NT2/D1 (cell line): ENCODE measurements around the gene BIN1.

ENCODE experiments used
- DNase-seq: peaks from one replicate; pipeline ENCODE4 v3.0.0-alpha.2; 2011; ENCODE audit warnings: low read depth, low spot score
- H3K27me3 ChIP-seq: 2 replicates; pipeline ENCODE4 v1.6.0; 2011; ENCODE audit warnings: mild to moderate bottlenecking; ENCODE audit not compliant: insufficient read length, insufficient read depth
- H3K36me3 ChIP-seq: 2 replicates; pipeline ENCODE4 v1.6.1; 2011; ENCODE audit warnings: mild to moderate bottlenecking, low read length, mixed read lengths; ENCODE audit not compliant: insufficient read depth, insufficient read length
- H3K4me1 ChIP-seq: 2 replicates; pipeline ENCODE4 v1.5.1; 2011; ENCODE audit not compliant: insufficient read depth, insufficient read length
- H3K4me3 ChIP-seq: 2 replicates; pipeline ENCODE4 v1.5.1; 2011; ENCODE audit warnings: low read depth; ENCODE audit not compliant: insufficient read length
- H3K9ac ChIP-seq: 2 replicates; pipeline ENCODE4 v1.6.0; 2011; ENCODE audit warnings: low read depth; ENCODE audit not compliant: insufficient read length
- H3K9me3 ChIP-seq: 2 replicates; pipeline ENCODE4 v1.5.1; 2011; ENCODE audit warnings: mild to moderate bottlenecking, low read length; ENCODE audit not compliant: insufficient read depth
- SUZ12 ChIP-seq: IDR thresholded peaks from 2 replicates; pipeline ENCODE4 v1.6.1; 2011; ENCODE audit not compliant: insufficient read length, insufficient read depth; ENCODE audit errors: extremely low read depth
- YY1 ChIP-seq: IDR thresholded peaks from 2 replicates; pipeline ENCODE4 v1.6.1; 2011; ENCODE audit not compliant: insufficient read length, insufficient read depth
- ZNF274 ChIP-seq: IDR thresholded peaks from 2 replicates; pipeline ENCODE4 v1.6.1; 2011; ENCODE audit warnings: mild to moderate bottlenecking, low read depth, low read length

BIN1 gene

GRCh38 chr2:127016329-127016728 is 90.6 kb downstream of the BIN1 start:
- TF ChIP-seq ZNF274 (no peak), YY1 (no peak), SUZ12 (no peak)
- Histone ChIP-seq H3K4me1 (peaks cover 5% of the 10 kb centered on the region), H3K27me3 (no peaks in the 10 kb centered on the region), H3K9ac (no peak overlapping the region), H3K4me3 (no peak overlapping the region), H3K9me3 (no peaks in the 10 kb centered on the region), H3K36me3 (no peaks in the 10 kb centered on the region)
- no peak for DNase-seq

GRCh38 chr2:127015106-127015910 is 91.6 kb downstream of the BIN1 start:
- Histone ChIP-seq H3K4me3 (no peak overlapping the region), H3K36me3 (no peaks in the 10 kb centered on the region), H3K9me3 (no peaks in the 10 kb centered on the region), H3K27me3 (no peaks in the 10 kb centered on the region), H3K9ac (no peak overlapping the region), H3K4me1 (no peaks in the 10 kb centered on the region)
- DNase-seq: no peak
- TF ChIP-seq YY1: no peak
- TF ChIP-seq ZNF274: no peak
- no peak for TF ChIP-seq SUZ12

GRCh38 chr2:127014630-127015029 is 92.3 kb downstream of the BIN1 start:
- Histone ChIP-seq H3K9me3 (peaks cover 5% of the 10 kb centered on the region; the same call in 1 of the 2 replicates), H3K27me3 (no peaks in the 10 kb centered on the region), H3K36me3 (no peaks in the 10 kb centered on the region), H3K4me3 (no peak overlapping the region), H3K4me1 (no peaks in the 10 kb centered on the region), H3K9ac (no peak overlapping the region)
- DNase-seq: no peak
- TF ChIP-seq ZNF274: no peak
- TF ChIP-seq YY1: no peak
- TF ChIP-seq SUZ12: no peak

- H3K4me3 ChIP-seq: no peak overlapping the region
- H3K36me3 ChIP-seq: no peaks in the 10 kb centered on the region
- no peak for DNase-seq
- no peaks in the 10 kb centered on the region for H3K4me1 ChIP-seq
- TF ChIP-seq ZNF274: no peak
- no peak for TF ChIP-seq YY1
- TF ChIP-seq SUZ12: no peak
- no peak overlapping the region for H3K9ac ChIP-seq
- no peaks in the 10 kb centered on the region for H3K27me3 ChIP-seq
- peaks cover 5% of the 10 kb centered on the region; the same call in 1 of the 2 replicates for H3K9me3 ChIP-seq
These were observed 92.7 kb downstream of the BIN1 start for GRCh38 chr2:127014224-127014623.

- no peaks in the 10 kb centered on the region for H3K4me1 ChIP-seq
- no peak for DNase-seq
- no peaks in the 10 kb centered on the region for H3K36me3 ChIP-seq
- no peaks in the 10 kb centered on the region for H3K27me3 ChIP-seq
- H3K9ac ChIP-seq: no peak overlapping the region
- no peak overlapping the region for H3K4me3 ChIP-seq
- H3K9me3 ChIP-seq: peaks cover 5% of the 10 kb centered on the region; the same call in 1 of the 2 replicates
- TF ChIP-seq ZNF274 (no peak), SUZ12 (no peak), YY1 (no peak)
These were observed 94.1 kb downstream of the BIN1 start for GRCh38 chr2:127012868-127013267.

- DNase-seq: no peak
- H3K27me3 ChIP-seq: no peaks in the 10 kb centered on the region
- H3K4me3 ChIP-seq: no peak overlapping the region
- no peaks in the 10 kb centered on the region for H3K4me1 ChIP-seq
- TF ChIP-seq YY1: no peak
- TF ChIP-seq SUZ12: no peak
- no peak for TF ChIP-seq ZNF274
- H3K36me3 ChIP-seq: no peaks in the 10 kb centered on the region
- no peak overlapping the region for H3K9ac ChIP-seq
- peaks cover 5% of the 10 kb centered on the region; the same call in 1 of the 2 replicates for H3K9me3 ChIP-seq
These were observed 94.7 kb downstream of the BIN1 start for GRCh38 chr2:127012215-127012614.

- DNase-seq: no peak
These were observed 95.2 kb downstream of the BIN1 start for GRCh38 chr2:127011796-127012195.

More at GRCh38 chr2:127011796-127012195, 95.2 kb downstream of the BIN1 start:
- Histone ChIP-seq H3K36me3 (no peaks in the 10 kb centered on the region), H3K9me3 (peaks cover 5% of the 10 kb centered on the region; the same call in 1 of the 2 replicates), H3K4me3 (no peak overlapping the region), H3K27me3 (no peaks in the 10 kb centered on the region), H3K9ac (no peak overlapping the region), H3K4me1 (no peaks in the 10 kb centered on the region)
- TF ChIP-seq SUZ12 (no peak), ZNF274 (no peak)
